NOMO-1 treated with DMSO at 0.1 percent for 48 hours (cell line): ENCODE measurements around the gene OGDH.

Source experiments
- DNase-seq: peaks from one replicate; lab custom pipeline; 2025; ENCODE audit not compliant: unreplicated experiment; lab: John Stamatoyannopoulos, UW

Gene OGDH

DNA sequence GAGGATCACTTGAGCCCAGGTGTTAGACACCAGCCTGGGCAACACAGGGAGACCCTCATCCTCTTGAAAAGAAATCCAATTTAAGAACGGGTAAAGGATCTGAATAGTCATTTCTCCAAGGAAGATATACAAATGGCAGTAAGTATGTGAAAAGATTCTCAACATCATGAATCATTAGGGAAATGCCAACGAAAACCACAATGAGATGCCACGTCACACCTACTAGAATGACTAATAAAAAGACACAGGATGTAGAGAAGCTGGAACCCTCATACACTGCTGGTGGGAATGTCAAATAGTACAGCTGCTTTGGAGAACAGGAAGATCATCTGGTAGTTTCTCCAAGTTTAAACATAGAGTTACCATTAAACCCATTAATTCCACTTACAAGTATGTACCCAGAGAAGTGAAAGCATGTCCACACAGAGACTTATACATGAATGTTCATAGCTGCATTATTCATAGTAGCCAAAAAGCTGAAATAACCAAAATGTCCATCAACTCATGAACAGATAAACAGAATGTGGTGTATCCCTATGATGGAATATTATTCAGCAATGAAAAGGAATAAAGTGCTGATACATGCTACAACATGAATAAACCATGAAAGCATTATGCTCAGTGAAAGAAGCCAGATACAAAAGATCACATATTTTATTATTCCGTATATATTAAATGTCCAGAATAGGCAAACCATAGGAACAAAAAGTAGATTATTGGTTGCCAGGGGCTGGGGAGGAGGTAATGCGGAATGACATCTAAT is 129.2 kb downstream of the OGDH start:
- peak; percentile 35 for DNase-seq

DNA sequence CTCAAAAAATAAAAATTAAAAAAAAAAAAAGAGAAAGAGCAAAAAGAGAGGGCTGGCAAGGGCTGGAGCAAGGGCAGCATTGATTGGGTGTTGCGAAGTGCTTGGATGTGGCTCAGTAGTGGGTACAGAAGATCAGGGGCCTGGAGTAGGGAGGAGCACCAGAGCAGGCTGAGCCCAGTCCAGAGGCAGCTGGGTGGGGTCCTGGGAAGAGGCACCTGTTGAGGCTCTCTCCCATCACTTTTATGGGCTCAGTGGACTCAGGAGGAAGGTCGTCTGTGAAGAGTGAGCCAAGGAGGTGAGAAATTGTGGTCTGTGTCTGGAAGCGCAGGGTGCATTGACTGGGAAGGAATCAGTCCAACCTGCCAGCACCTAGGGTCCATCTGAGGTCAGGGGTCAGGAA is 130.5 kb downstream of the OGDH start:
- no peak for DNase-seq

- DNase-seq, result no peak
These were observed 131.8 kb downstream of the OGDH start for GRCh38 chr7:44738051-44738723.

GRCh38 chr7:44738876-44739665 is 132.6 kb downstream of the OGDH start:
- DNase-seq, result no peak

DNA sequence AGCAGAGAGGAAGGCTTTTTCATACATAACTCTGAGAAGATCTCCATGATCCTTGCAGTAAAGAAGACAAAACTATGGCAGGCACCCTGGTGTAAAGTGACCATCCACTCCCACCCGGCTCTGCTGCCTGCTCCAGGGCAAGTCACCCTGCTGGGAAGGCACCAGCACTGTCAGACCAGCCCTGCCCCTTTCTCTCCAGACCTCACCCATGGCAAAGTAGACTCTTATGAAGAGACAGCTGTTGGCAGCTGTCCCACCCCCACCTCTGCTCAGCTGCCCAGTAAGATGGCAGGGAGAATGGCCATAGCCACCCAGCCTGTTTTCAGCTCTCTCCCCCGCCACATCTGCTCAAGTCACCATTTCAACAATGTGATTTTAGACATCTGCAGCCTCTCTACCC is 133.6 kb downstream of the OGDH start:
- no peak for DNase-seq

GRCh38 chr7:44743750-44744149 is 137.3 kb downstream of the OGDH start:
- no peak for DNase-seq

DNA sequence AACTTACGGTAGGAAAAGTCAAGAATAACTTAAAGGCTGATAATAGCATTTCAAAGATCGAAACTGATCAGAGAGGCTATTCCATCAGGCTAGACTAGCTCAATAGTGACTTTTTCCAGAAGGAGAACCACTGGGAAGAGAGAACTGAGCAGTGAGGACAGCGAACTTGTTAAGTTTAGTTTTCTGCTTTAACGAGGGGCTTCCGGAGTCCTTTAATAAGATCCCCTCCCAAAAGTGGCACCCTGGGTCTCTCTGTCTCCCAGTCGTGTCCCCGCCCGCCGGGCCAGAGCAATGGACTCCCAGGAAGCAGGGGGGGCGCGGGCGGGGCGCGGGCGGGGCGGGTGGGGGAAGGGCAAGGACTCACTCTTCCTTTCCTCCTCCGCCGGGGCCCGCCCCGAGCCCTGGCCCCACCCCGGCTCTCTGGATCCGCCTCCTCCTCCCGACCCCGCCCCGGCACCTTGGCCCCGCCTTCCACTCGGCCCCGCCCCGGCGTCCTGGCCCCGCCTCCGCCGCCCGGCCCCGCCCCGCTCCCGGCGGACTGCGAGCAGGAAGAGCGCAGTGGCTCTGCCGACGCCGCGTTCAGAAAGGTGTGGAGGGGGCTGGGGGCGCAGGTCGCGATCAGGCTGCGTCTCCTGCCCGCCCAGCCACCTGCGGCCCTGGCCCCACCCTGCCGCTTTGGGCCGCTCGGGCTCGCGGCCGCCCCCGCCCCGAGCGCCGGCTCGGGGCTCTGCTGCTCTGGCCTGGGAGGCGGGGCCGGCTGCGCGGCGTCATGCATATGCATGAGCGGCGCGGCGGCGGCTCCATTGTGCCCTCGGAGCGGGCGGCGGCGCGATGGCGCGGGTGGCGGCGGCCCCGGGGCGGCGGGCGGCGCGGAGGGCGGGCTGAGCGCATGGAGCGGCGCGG is 141.9 kb downstream of the OGDH start, which contains the start of gene ZMIZ2:
Gene ZMIZ2 (plus strand): TSS at position 803 of the 903 bp plus-strand sequence. CDS start 7,403 bp downstream, outside the sequence.
- DNase-seq, result peak; percentile 71

- DNase-seq, result no peak
These were observed 142.7 kb downstream of the OGDH start for GRCh38 chr7:44748948-44749731.

DNA sequence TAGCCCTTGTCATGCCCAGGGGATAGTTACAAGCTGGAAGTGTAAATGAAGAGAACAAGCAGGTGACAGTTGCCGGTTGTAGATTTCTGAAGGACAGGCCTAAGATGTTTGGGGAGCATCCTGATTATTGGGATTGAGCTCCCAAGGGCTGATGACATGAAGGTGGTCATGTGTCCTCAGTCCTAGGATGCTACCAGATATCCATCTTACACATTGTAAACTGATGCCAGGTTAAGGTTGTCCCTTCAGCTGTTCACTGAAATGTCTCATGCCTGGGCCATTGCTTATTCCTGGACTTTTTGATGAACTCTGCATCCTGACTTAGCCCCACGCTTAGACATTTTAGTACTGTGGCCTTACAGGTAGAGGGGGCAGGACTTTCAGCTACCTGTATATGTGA is 143.6 kb downstream of the OGDH start:
- no peak for DNase-seq

GRCh38 chr7:44750424-44750823 is 144.0 kb downstream of the OGDH start:
- DNase-seq, result no peak

- DNase-seq, result no peak
These were observed 144.6 kb downstream of the OGDH start for GRCh38 chr7:44750921-44751571.

DNA sequence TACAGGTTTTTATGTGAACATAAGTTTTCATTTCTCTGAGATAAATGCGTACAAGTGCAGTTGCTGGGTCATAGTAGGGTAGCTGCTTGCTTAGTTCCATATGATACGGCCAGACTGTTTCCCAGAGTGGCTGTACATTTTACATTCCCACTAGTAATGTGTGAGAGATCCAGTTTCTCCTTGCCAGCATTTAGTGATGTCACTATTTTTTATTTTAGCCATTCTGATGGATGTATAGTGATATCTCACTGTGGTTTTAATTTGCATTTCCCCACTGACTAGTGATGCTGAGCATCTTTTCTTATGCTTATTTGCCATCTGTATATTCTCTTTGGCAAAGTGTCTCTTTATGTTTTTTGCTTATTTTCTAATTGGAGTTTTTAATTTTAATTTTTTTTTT is 146.4 kb downstream of the OGDH start:
- DNase-seq, result no peak

- no peak for DNase-seq
These were observed 148.6 kb downstream of the OGDH start for GRCh38 chr7:44754802-44755697.

GRCh38 chr7:44755698-44756627 is 149.5 kb downstream of the OGDH start:
- DNase-seq, result no peak

DNA sequence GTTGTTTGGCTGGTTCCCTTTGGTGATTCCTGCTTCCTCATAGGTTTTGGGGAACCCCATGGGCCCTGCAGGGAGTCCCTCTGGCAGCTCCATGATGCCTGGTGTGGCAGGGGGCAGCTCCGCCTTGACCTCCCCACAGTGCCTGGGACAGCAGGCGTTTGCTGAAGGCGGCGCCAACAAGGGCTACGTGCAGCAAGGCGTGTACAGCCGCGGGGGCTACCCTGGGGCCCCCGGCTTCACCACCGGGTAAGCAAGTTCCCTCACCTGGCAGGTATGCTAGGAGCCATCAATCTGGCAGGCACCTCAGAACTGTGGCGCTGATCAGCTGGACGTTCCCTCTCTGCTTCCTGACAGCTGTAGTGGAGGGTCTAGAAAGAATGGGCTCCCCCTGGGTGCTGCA is 150.5 kb downstream of the OGDH start:
- no peak for DNase-seq

GRCh38 chr7:44757311-44757710 is 150.9 kb downstream of the OGDH start:
- no peak for DNase-seq

- no peak for DNase-seq
These were observed 151.3 kb downstream of the OGDH start for GRCh38 chr7:44757739-44758138.
